ENCODE results near the gene CATSPER1. TPM values are rescaled to one million over a fixed set of nuclear protein-coding genes. Genes with fewer than 3 reads are reported as not detected.

Gene CATSPER1
- total and polyA plus RNA-seq, 2 experiments from 2014 or later = not detected

GRCh38 chr11:66063900-66064299 lies 37.6 kb upstream of the CATSPER1 start:
- peaks cover 68% of the 10 kb centered on the region for H3K36me3 ChIP-seq (ENCODE audit: insufficient read depth)
- no peak overlapping the region for H2AFZ ChIP-seq
- peaks cover 39% of the 10 kb centered on the region for H3F3A ChIP-seq (replicated peaks; ENCODE audit: low read depth)
- Mint-ChIP-seq H3K4me1 (peaks cover 7% of the 10 kb centered on the region; the same call in 2 of the 3 replicates), H3K27ac (no peak overlapping the region), H3K4me3 (no peak overlapping the region), H3K9me3 (no peaks in the 10 kb centered on the region; the same call in 2 of the 3 replicates), H3K27me3 (ENCODE audit: insufficient read depth, low read depth, poor library complexity) (peaks cover 6% of the 10 kb centered on the region), H3K36me3 (ENCODE audit: low read depth) (peaks cover 96% of the 10 kb centered on the region)
- peaks cover 6% of the 10 kb centered on the region for H3K4me1 ChIP-seq (ENCODE audit: insufficient read depth)
- H3K79me2 ChIP-seq (replicated peaks; ENCODE audit: insufficient read depth) = peaks cover 21% of the 10 kb centered on the region
- H3K4me2 ChIP-seq = no peak overlapping the region
- no peak for ATAC-seq
- DNase-seq (ENCODE audit: low spot score) = no peak
- no peak overlapping the region for H3K27ac ChIP-seq (ENCODE audit: low read depth)
- no peak overlapping the region for H3K4me3 ChIP-seq
- H4K20me1 ChIP-seq (replicated peaks; ENCODE audit: insufficient read depth) = peaks cover 27% of the 10 kb centered on the region
- no peaks in the 10 kb centered on the region for H3K27me3 ChIP-seq (ENCODE audit: insufficient read depth)
- H3K9me2 ChIP-seq (ENCODE audit: insufficient read depth) = no peaks in the 10 kb centered on the region
- no peak for TF ChIP-seq ETS1 (IDR thresholded peaks at IDR 0.05)
- TF ChIP-seq EZH2phosphoT487 (IDR thresholded peaks at IDR 0.05; ENCODE audit: unreplicated experiment) = no peak
- no peak for TF ChIP-seq JUNB (IDR thresholded peaks at IDR 0.05; ENCODE audit: unreplicated experiment)
- no peak for TF ChIP-seq REST (IDR thresholded peaks at IDR 0.05; ENCODE audit: unreplicated experiment)
- TF ChIP-seq ZNF114 (CRISPR knock-in tag; IDR thresholded peaks at IDR 0.05) = no peak
- TF ChIP-seq ZNF331 (CRISPR knock-in tag; IDR thresholded peaks at IDR 0.05; ENCODE audit: low read depth) = no peak
- TF ChIP-seq CREB1 (CRISPR knock-in tag; IDR thresholded peaks at IDR 0.05; ENCODE audit: low read depth) = no peak
- TF ChIP-seq ZNF462 (CRISPR knock-in tag; IDR thresholded peaks at IDR 0.05) = no peak
- no peak for TF ChIP-seq STAT1 (IDR thresholded peaks at IDR 0.05; ENCODE audit: unreplicated experiment)
- no peak for TF ChIP-seq NANOG (IDR thresholded peaks at IDR 0.05; ENCODE audit: borderline replicate concordance)
- no peak for TF ChIP-seq CTCF (conservative IDR thresholded peaks at IDR 0.05; ENCODE audit: low read depth in 2 of 2)
- TF ChIP-seq POLR2AphosphoS5 (IDR thresholded peaks at IDR 0.05; ENCODE audit: low read depth) = no peak
- no peak for TF ChIP-seq EZH2 (IDR thresholded peaks at IDR 0.05; ENCODE audit: low read depth, unreplicated experiment)
